Heart left ventricle (tissue), 16 donors: Measurements from ENCODE around the gene TMEM120B. TPM values are rescaled to one million over a fixed set of nuclear protein-coding genes. Genes with fewer than 3 reads are reported as not detected.

Experiments
- ATAC-seq, 4 donors: fragments of 200-7000 bp; cut with Tn5 transposase; one replicate each; pipeline ENCODE4 v1.9.1; 2020 to 2022; ENCODE audit warnings: moderate library complexity in 4 of 4, mild to moderate bottlenecking in 3 of 4, moderate number of reproducible peaks in 1 of 4
- DNase-seq, 5 donors: peaks; one replicate each; pipeline ENCODE4 v3.0.0-alpha.2; 2020
- H3K27ac ChIP-seq, 12 donors: fragments of 200-600 bp; sonication (generic) in 4 of 12; one replicate each; pipeline versions ENCODE4 v1.5.0 to v1.8.0; 2016 to 2022; ENCODE audit warnings: mild to moderate bottlenecking in 2 of 12
- H3K27me3 ChIP-seq, 9 donors: fragments of 200-600 bp; sonication (generic) in 2 of 9; one replicate each; pipeline versions ENCODE4 v1.5.1 to v1.8.0; 2016 to 2022; ENCODE audit warnings: mild to moderate bottlenecking in 3 of 9
- H3K36me3 ChIP-seq, 9 donors: fragments of 200-600 bp; sonication (generic) in 2 of 9; one replicate each; pipeline versions ENCODE4 v1.5.0 to v1.8.0; 2018 to 2022; ENCODE audit warnings: mild to moderate bottlenecking in 2 of 9
- H3K4me1 ChIP-seq, 12 donors: fragments of 200-600 bp; sonication (generic) in 4 of 12; one replicate each; pipeline versions ENCODE4 v1.5.0 to v1.8.0; 2016 to 2022; ENCODE audit warnings: mild to moderate bottlenecking in 3 of 12
- H3K4me3 ChIP-seq, 12 donors: fragments of 200-600 bp; sonication (generic) in 4 of 12; one replicate each; pipeline versions ENCODE4 v1.5.0 to v1.8.0; 2017 to 2022; ENCODE audit warnings: mild to moderate bottlenecking in 9 of 12, moderate library complexity in 4 of 12
- H3K9me3 ChIP-seq, 12 donors: fragments of 200-600 bp; sonication (generic) in 4 of 12; one replicate each; pipeline versions ENCODE4 v1.5.0 to v1.8.0; 2016 to 2022; ENCODE audit warnings: mild to moderate bottlenecking in 1 of 12
- POLR2A ChIP-seq, 2 donors: fragments of 450-650 bp; IDR thresholded peaks; one replicate each; pipeline ENCODE4 v1.6.1; 2017; ENCODE audit warnings: antibody characterized with exemption in 2 of 2, mild to moderate bottlenecking in 2 of 2, moderate library complexity in 2 of 2
- WGBS, 4 donors: extraction: QIAGEN DNeasy Blood & Tissue Kit in 2 of 4; methylation state at CpG; one replicate each; pipeline versions ENCODE4 v1.1.5 to v1.1.7; 2013 to 2018; 5-methylcytosine and 5-hydroxymethylcytosine counted together
- intact Hi-C, 10 donors: fragments of 100-400 bp; cut with DNase I; formaldehyde crosslinking; loops; one replicate each; pipeline versions ENCODE4 v1.11.1 to v1.14.2; 2022
- polyA plus RNA-seq, 2 donors: library from polyadenylated mRNA; stranded (reverse); fragments of 200-250 nt; gene quantifications; one replicate each; pipeline ENCODE4 v1.2.3, GENCODE V29; 2013
- total RNA-seq, 9 donors: library from RNA; depleted of rRNA in 2 of 9; stranded (reverse); fragments of >200 nt in 2 of 9; fragmentation: NEBNext Ultra II Directional in 3 of 9; extraction: Animal tissue kit (Norgen Biotek cat#: 25700) in 3 of 9; gene quantifications; one replicate each; pipeline versions ENCODE4 v1.1.0 to v1.2.4, GENCODE V29; 2016 to 2023
- TF ChIP-seq, protein P1 (sequence below), 12 donors: fragments of 200-600 bp; sonication (generic) in 4 of 12; IDR thresholded peaks; one replicate each; pipeline versions ENCODE4 v1.5.0 to v1.8.0; 2018 to 2022; ENCODE audit warnings: antibody characterized with exemption in 12 of 12, mild to moderate bottlenecking in 5 of 12
- donor health status: ischemic (EF 13 %, LVEDD 7.1; RV severe dilation, severe dysfunction).
- donor health status: healthy with polysubstance abuse.
- donor health status: DM: no; HTN: yes; CAD: no.
- donor health status: DM: no; HTN: no; CAD: no.
- donor health status: ischemic (EF 25% LVEDD 6.9; RV normal size, moderate dysfunction).
- donor health status: ischemic (EF 25% LVEDD 5.7; RV mildly dilated, moderate dysfunction).
- donor health status: healthy.
- donor health status: DM: yes; HTN: yes; CAD: no.
- donor health status: ischemic (EF 35%, LVEDD 5.7; RV mildly dilated, moderate dysfunction).
- donor health status: nonischemic (EF 11% LVEDD 7.7; RV severe dilation, severe dysfunction).
- donor health status: DM: yes; HTN: yes; CAD: no.
- donor health status: PGD.
- donor health status: ischemic (EF 29% LVEDD 5.4; RV normal size, mild dysfunction).
- donor health status: nonischemic (EF 23%, LVEDD 6.1; RV moderate dilation, normal function).

TMEM120B gene
- total and polyA plus RNA-seq, 11 donors = 5.8 to 13.2 (median 7.6) TPM

DNA sequence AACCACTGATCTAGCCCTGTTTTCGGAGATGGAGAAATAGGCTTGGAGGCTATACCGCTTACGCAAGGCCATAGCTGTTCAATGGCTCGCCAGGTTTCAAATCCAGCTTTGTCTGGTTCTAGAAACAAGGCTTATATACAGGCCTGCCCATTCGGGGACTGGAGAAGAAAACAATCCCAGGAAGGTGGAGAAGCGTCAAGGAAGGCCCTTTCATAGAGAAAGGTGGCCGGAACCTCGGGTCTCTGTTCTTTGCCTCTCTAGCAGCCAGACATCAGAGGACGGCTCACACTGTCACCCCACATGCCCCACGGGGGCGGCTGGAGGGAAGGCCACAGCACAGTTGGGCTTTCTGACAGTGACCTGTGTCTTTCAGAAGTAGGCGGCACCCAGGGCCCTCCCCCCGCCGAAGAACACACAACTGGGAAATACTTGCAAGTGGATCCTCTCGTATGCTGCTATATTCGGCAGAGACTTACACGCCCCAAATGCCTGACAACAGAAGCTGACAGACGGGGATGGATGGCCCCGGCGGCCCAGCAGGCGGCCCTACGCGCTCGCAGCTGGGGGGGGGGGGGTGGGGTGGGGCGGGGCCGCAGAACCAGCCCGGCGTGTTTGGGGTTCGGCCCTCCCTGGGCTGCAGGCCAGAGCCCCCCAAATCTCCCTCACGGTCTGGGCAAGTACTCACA, 86.7 kb downstream of the TMEM120B start:
- peaks cover 20 to 71% (median 50%) of the 10 kb centered on the region in 12 donors for H3K4me1 ChIP-seq

GRCh38 chr12:121799842-121800693, 87.5 kb downstream of the TMEM120B start:
- peak overlapping the region; percentile 64 to 89 (median 78) for H3K4me3 ChIP-seq
- H3K36me3 ChIP-seq = peaks cover 0 to 32% (median 7%) of the 10 kb centered on the region in 9 donors
- peak; percentile 11 to 63 (median 54) for ATAC-seq
- peaks cover 20 to 67% (median 43%) of the 10 kb centered on the region in 12 donors for H3K4me1 ChIP-seq
- intact Hi-C loops = loop anchor here in 4 of 10 donors (5.0 kb wide), 2 partner anchors 87 to 92 kb away; partner anchors contain the start of gene PSMD9 (in 3 of the 4)
- H3K27ac ChIP-seq = peak overlapping the region; percentile 99 to 100 (median 100)
- no peaks in the 10 kb centered on the region for H3K9me3 ChIP-seq
- 0 to 1% (median 0%) methylated on average over 22 to 84 of the region's 84 CpGs for WGBS, 4 donors
- no peaks in the 10 kb centered on the region for H3K27me3 ChIP-seq
- peak; percentile 13 to 84 for TF ChIP-seq POLR2A (IDR thresholded peaks at IDR 0.05)
- TF ChIP-seq, protein P1, sequence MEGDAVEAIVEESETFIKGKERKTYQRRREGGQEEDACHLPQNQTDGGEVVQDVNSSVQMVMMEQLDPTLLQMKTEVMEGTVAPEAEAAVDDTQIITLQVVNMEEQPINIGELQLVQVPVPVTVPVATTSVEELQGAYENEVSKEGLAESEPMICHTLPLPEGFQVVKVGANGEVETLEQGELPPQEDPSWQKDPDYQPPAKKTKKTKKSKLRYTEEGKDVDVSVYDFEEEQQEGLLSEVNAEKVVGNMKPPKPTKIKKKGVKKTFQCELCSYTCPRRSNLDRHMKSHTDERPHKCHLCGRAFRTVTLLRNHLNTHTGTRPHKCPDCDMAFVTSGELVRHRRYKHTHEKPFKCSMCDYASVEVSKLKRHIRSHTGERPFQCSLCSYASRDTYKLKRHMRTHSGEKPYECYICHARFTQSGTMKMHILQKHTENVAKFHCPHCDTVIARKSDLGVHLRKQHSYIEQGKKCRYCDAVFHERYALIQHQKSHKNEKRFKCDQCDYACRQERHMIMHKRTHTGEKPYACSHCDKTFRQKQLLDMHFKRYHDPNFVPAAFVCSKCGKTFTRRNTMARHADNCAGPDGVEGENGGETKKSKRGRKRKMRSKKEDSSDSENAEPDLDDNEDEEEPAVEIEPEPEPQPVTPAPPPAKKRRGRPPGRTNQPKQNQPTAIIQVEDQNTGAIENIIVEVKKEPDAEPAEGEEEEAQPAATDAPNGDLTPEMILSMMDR (IDR thresholded peaks at IDR 0.05) = no peak
- DNase-seq = peak; percentile 93 to 96 (median 94)

More for the DNA sequence above, 86.7 kb downstream of the TMEM120B start:
- intact Hi-C loops = loop anchor here in 4 of 10 donors (5.0 kb wide), 2 partner anchors 88 to 93 kb away; partner anchors contain the start of gene PSMD9 (in 3 of the 4)
- DNase-seq (peak; percentile 82 to 90 (median 83)), ATAC-seq (peak; percentile 6 to 30 (median 16))
- WGBS, 4 donors = 9 to 17% (median 13%) methylated on average over 12 to 30 of the region's 30 CpGs
- no peaks in the 10 kb centered on the region for H3K9me3 ChIP-seq
- peak overlapping the region; percentile 64 to 89 (median 78) for H3K4me3 ChIP-seq
- H3K36me3 ChIP-seq = peaks cover 0 to 32% (median 7%) of the 10 kb centered on the region in 9 donors
- peak in 1 of 2 donors; percentile 22 for TF ChIP-seq POLR2A (IDR thresholded peaks at IDR 0.05)
- TF ChIP-seq, protein P1 (IDR thresholded peaks at IDR 0.05) = no peak
- H3K27me3 ChIP-seq = no peaks in the 10 kb centered on the region
- H3K27ac ChIP-seq = peak overlapping the region; percentile 99 to 100 (median 100)

GRCh38 chr12:121800694-121801594, 88.4 kb downstream of the TMEM120B start:
- H3K36me3 ChIP-seq = peaks cover 0 to 27% (median 2%) of the 10 kb centered on the region in 9 donors

More at GRCh38 chr12:121800694-121801594, 88.4 kb downstream of the TMEM120B start:
- no peak for ATAC-seq
- DNase-seq = peak; percentile 85 to 91 (median 86)
- intact Hi-C loops = no loop called here
- TF ChIP-seq, protein P1 (IDR thresholded peaks at IDR 0.05) = no peak
- peak in 1 of 2 donors; percentile 65 for TF ChIP-seq POLR2A (IDR thresholded peaks at IDR 0.05)
- peaks cover 22 to 67% (median 39%) of the 10 kb centered on the region in 12 donors for H3K4me1 ChIP-seq
- peak overlapping the region; percentile 99 to 100 (median 100) for H3K27ac ChIP-seq
- WGBS, 4 donors = 1 to 3% (median 2%) methylated on average over 41 to 86 of the region's 86 CpGs
- peak overlapping the region; percentile 64 to 89 (median 78) for H3K4me3 ChIP-seq
- H3K27me3 ChIP-seq = no peaks in the 10 kb centered on the region
- H3K9me3 ChIP-seq = no peaks in the 10 kb centered on the region
